ENCODE data around the gene LINS1.
"Not testable (repeated sequence)": the region's sequence is repeated elsewhere in the genome, so short reads cannot be mapped to it uniquely, and the experiment has no call there.

Gene LINS1

DNA sequence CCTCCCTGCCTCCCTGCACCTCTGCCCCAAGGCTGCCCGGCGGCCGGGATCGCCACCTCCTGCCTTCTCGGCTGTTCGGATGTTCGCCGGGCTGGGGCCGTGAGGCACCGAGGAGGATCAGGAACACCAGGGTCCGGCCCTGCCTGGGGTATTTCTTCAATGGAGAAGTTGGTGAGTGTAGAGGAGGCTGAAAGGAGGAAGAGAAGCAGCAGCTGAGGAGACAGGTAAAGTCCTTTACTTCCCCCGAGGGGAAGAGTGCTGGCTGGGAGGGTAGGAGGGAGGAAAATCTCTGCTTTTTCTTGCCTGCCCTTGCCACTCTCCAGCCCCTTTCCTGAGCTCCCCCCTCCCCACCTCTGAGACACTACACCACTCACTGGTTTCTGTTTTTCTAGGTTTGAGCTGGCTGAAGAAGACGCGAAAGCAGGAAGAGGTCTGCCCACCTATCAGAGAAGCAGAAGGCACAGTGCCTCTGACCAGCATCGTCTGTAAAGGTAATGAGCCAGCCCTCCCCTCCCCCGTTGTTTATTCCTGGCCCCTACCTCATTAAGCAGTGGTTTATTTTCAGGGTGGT, 924 bp upstream of the LINS1 start:
- Histone ChIP-seq H3K27ac (ENCODE audit: low read depth, low read length, severe bottlenecking) (peak overlapping the region; percentile 36), H3K4me1 (ENCODE audit: control insufficient read depth, insufficient read depth, low read length, poor library complexity, severe bottlenecking) (peaks cover 7% of the 10 kb centered on the region), H3K4me3 (ENCODE audit: extremely low read depth, insufficient read depth, low read length, poor library complexity, severe bottlenecking) (peak overlapping the region; percentile 83), H3K9me3 (ENCODE audit: control insufficient read depth, low read length) (no peaks in the 10 kb centered on the region), H3K36me3 (ENCODE audit: control insufficient read depth, insufficient read depth, low read length) (peaks cover 14% of the 10 kb centered on the region)
- 0 to 1% methylated on average over 11 to 12 of the region's 16 CpGs for WGBS, 2 experiments (ENCODE audit: insufficient coverage in 2 of 2)

DNA sequence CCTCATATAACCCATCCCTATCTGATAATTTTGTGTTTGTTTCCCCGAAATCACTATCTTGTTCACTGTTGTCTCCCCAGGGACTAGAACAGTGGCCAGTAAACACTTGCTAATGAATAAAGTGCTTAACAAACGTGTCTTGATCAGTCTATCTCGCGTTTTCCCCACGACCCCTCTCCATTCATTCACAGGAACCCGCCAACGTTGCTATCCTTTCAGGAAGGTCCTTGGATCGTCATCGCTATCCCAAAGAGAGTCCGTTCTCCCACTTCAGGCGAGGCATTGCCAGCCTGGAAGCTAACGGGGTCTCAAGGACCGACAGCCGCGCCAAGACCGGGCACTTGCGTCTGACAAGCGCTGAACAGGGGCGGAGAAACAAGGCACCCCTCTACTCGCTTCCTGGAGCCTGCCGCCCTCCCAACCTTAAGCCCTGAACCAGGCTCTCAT, 344 bp downstream of the LINS1 start:
- Histone ChIP-seq H3K36me3 (ENCODE audit: control insufficient read depth, insufficient read depth, low read length) (peaks cover 14% of the 10 kb centered on the region), H3K4me1 (ENCODE audit: control insufficient read depth, insufficient read depth, low read length, poor library complexity, severe bottlenecking) (peaks cover 7% of the 10 kb centered on the region), H3K9me3 (ENCODE audit: control insufficient read depth, low read length) (no peaks in the 10 kb centered on the region), H3K4me3 (ENCODE audit: extremely low read depth, insufficient read depth, low read length, poor library complexity, severe bottlenecking) (peak overlapping the region; percentile 83), H3K27ac (ENCODE audit: low read depth, low read length, severe bottlenecking) (peak overlapping the region; percentile 37)
- 0 to 1% methylated on average over 21 of the region's 21 CpGs for WGBS, 2 experiments (ENCODE audit: insufficient coverage in 2 of 2)

DNA sequence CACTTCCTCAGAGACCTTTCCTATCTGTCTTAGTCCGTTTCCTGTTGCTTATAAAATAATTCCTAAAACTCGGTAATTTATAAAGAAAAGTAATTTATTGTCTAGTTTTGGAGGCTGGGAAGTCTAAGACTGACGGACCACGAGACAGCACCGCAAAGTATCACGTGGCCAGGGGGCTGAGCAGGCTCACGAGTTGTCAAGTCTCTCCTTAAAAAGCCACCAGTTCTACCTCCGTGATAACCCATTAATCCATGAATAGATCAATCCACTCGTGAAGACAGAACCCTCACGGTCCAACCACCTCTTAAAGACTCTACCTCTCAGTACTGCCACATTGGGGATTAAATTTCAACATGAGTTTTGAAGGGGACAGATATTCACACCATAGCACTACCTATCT, 821 bp downstream of the LINS1 start:
- peak overlapping the region; percentile 83 for H3K4me3 ChIP-seq (ENCODE audit: extremely low read depth, insufficient read depth, low read length, poor library complexity, severe bottlenecking)
- peaks cover 7% of the 10 kb centered on the region for H3K4me1 ChIP-seq (ENCODE audit: control insufficient read depth, insufficient read depth, low read length, poor library complexity, severe bottlenecking)
- H3K36me3 ChIP-seq (ENCODE audit: control insufficient read depth, insufficient read depth, low read length): peaks cover 14% of the 10 kb centered on the region
- WGBS, 2 experiments (ENCODE audit: insufficient coverage in 2 of 2): 0 to 4% methylated on average over 5 to 8 of the region's 10 CpGs
- H3K9me3 ChIP-seq (ENCODE audit: control insufficient read depth, low read length): no peaks in the 10 kb centered on the region
- peak overlapping the region; percentile 37 for H3K27ac ChIP-seq (ENCODE audit: low read depth, low read length, severe bottlenecking)

DNA sequence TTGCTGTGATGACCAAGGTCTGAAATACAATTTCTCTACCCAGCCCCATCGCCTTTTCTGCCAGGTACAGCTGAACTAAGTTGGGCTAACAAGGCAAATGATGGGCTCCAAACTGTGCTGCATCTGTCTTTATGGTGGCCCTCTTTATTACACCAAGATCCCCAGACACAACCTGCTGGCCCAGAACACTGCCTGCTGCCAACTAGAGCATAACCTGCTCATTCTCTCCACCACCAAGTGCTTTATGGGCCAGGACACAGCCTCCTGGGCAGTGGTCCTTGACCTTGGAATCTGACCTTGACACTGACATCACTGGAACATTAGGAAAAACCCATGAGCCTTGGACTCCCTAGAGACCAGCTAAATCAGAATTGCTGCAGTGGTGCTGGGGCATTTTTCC, 3.3 kb downstream of the LINS1 start:
- Histone ChIP-seq H3K27ac (ENCODE audit: low read depth, low read length, severe bottlenecking) (no peak overlapping the region), H3K4me1 (ENCODE audit: control insufficient read depth, insufficient read depth, low read length, poor library complexity, severe bottlenecking) (peaks cover 5% of the 10 kb centered on the region), H3K4me3 (ENCODE audit: extremely low read depth, insufficient read depth, low read length, poor library complexity, severe bottlenecking) (no peak overlapping the region), H3K9me3 (ENCODE audit: control insufficient read depth, low read length) (no peaks in the 10 kb centered on the region), H3K36me3 (ENCODE audit: control insufficient read depth, insufficient read depth, low read length) (no peaks in the 10 kb centered on the region)
- WGBS, 2 experiments (ENCODE audit: insufficient coverage in 2 of 2): 100% methylated on average over 1 of the region's 1 CpG

DNA sequence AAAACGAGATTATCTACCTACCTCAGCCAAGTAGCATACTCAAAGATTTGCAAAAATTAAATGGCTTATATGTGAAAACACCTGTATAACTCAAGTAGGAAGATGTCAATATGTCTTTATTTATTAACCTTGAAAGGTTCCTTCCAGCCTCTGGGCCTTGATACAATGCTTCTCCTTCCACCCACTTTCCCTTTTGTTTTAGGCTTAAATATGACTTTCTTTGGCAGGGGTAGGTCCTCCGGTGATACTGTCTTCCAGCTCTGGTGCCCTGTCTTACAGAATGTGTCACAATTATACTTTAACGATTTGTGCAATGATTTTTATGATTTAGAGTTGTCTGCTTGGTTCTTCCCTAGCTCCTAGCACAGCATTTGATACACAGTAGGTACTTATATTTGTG, 4.1 kb downstream of the LINS1 start:
- H3K27ac ChIP-seq (ENCODE audit: low read depth, low read length, severe bottlenecking): no peak overlapping the region
- no peak overlapping the region for H3K4me3 ChIP-seq (ENCODE audit: extremely low read depth, insufficient read depth, low read length, poor library complexity, severe bottlenecking)
- no peaks in the 10 kb centered on the region for H3K4me1 ChIP-seq (ENCODE audit: control insufficient read depth, insufficient read depth, low read length, poor library complexity, severe bottlenecking)
- no CpG with 5 or more reads among the region's 3 CpGs for WGBS, 2 experiments (ENCODE audit: insufficient coverage in 2 of 2)
- no peaks in the 10 kb centered on the region for H3K9me3 ChIP-seq (ENCODE audit: control insufficient read depth, low read length)
- no peaks in the 10 kb centered on the region for H3K36me3 ChIP-seq (ENCODE audit: control insufficient read depth, insufficient read depth, low read length)

DNA sequence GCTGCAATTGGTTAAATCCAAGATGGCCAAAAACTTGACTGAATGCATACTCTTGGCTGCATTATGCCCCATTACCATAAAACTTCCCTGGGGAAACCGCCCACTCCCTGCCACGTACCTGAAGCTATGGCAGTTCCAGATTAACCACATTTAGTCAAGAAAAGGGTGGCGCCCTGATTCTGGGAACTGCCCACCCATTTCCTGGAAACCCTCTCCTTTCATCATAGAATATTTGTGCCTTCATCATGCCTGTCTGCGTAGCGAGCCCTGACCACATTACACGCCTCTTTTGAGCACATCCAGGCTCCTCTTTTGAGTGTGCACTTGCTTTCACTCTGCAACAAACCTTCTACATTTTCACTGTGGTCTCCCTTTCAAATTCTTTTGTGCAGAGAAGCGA, 5.2 kb downstream of the LINS1 start:
- Histone ChIP-seq H3K27ac (ENCODE audit: low read depth, low read length, severe bottlenecking) (no peak overlapping the region), H3K4me1 (ENCODE audit: control insufficient read depth, insufficient read depth, low read length, poor library complexity, severe bottlenecking) (no peaks in the 10 kb centered on the region), H3K4me3 (ENCODE audit: extremely low read depth, insufficient read depth, low read length, poor library complexity, severe bottlenecking) (no peak overlapping the region), H3K9me3 (ENCODE audit: control insufficient read depth, low read length) (peaks cover 1% of the 10 kb centered on the region), H3K36me3 (ENCODE audit: control insufficient read depth, insufficient read depth, low read length) (no peaks in the 10 kb centered on the region)
- whole genome bisulfite sequencing, 2 experiments (ENCODE audit: insufficient coverage in 2 of 2): 96% methylated on average over 7 of the region's 7 CpGs

DNA sequence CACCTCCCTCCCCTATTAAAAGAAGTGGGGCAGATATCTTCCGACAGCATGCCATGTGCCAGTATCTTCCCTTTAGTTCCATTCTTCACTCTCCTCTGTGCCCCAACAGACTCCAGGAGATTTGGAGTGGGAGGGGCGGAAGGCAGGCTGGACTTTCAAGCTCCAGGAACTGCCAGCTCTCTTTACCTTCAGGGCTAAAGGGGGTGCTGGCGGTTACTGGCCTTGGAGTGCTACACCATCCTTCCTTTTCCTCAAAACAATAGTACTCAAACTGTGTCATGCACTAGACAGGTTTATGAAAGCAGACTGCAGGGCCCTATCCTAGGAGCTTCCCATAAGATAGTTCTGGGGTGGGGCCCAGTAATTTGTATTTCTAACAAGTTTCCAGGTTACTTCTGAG, 6.0 kb downstream of the LINS1 start:
- Histone ChIP-seq H3K9me3 (ENCODE audit: control insufficient read depth, low read length) (peaks cover 6% of the 10 kb centered on the region), H3K27ac (ENCODE audit: low read depth, low read length, severe bottlenecking) (no peak overlapping the region), H3K4me3 (ENCODE audit: extremely low read depth, insufficient read depth, low read length, poor library complexity, severe bottlenecking) (no peak overlapping the region), H3K36me3 (ENCODE audit: control insufficient read depth, insufficient read depth, low read length) (no peaks in the 10 kb centered on the region), H3K4me1 (ENCODE audit: control insufficient read depth, insufficient read depth, low read length, poor library complexity, severe bottlenecking) (no peaks in the 10 kb centered on the region)
- WGBS, 2 experiments (ENCODE audit: insufficient coverage in 2 of 2): 93 to 100% methylated on average over 1 to 2 of the region's 3 CpGs

DNA sequence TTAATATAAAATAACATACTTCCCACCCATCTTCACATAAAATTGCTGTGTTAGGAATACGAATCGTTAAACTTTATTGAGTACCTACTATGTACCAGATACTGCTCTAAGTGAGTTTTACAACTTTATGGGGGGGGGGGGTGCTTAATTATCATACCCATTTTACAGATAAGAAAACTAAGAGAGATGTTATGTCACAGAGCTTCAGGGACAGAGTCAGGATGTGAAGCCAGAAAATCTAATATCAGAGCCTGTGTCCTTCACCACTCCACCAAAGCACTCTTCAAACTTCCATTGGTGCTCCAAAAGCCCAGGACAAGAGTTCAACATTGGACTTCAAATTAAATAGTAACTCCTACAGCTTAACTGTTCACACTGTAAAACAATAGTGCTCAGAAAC, 8.6 kb downstream of the LINS1 start:
- peaks cover 29% of the 10 kb centered on the region for H3K9me3 ChIP-seq (ENCODE audit: control insufficient read depth, low read length)
- H3K4me1 ChIP-seq (ENCODE audit: control insufficient read depth, insufficient read depth, low read length, poor library complexity, severe bottlenecking): no peaks in the 10 kb centered on the region
- H3K36me3 ChIP-seq (ENCODE audit: control insufficient read depth, insufficient read depth, low read length): no peaks in the 10 kb centered on the region
- WGBS, 2 experiments (ENCODE audit: insufficient coverage in 2 of 2): no CpG with 5 or more reads among the region's 2 CpGs
- H3K4me3 ChIP-seq (ENCODE audit: extremely low read depth, insufficient read depth, low read length, poor library complexity, severe bottlenecking): no peak overlapping the region
- no peak overlapping the region for H3K27ac ChIP-seq (ENCODE audit: low read depth, low read length, severe bottlenecking)

DNA sequence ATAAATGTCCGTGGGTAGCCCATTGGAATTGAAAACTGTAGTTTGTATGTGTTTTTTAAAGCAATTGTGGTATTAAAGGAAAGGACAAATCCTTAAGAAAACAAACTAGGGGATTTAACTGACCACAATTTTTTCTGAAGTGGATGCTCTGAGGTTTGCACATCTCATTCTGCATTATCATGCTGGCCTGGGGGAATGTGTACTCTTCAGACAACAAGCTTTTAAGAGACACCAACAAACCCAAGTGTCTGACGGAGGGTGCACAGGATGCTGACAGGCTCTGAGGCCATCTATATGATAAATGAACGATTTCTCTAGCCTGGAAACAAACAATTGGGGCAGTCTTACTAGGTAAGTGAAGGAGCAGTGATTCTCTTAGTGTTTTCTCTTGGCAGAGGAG, 9.1 kb downstream of the LINS1 start:
- H3K4me3 ChIP-seq (ENCODE audit: extremely low read depth, insufficient read depth, low read length, poor library complexity, severe bottlenecking): no peak overlapping the region
- H3K9me3 ChIP-seq (ENCODE audit: control insufficient read depth, low read length): peaks cover 32% of the 10 kb centered on the region
- no peak overlapping the region for H3K27ac ChIP-seq (ENCODE audit: low read depth, low read length, severe bottlenecking)
- no peaks in the 10 kb centered on the region for H3K4me1 ChIP-seq (ENCODE audit: control insufficient read depth, insufficient read depth, low read length, poor library complexity, severe bottlenecking)
- no peaks in the 10 kb centered on the region for H3K36me3 ChIP-seq (ENCODE audit: control insufficient read depth, insufficient read depth, low read length)
- WGBS, 2 experiments (ENCODE audit: insufficient coverage in 2 of 2): 86 to 100% methylated on average over 1 to 2 of the region's 3 CpGs

DNA sequence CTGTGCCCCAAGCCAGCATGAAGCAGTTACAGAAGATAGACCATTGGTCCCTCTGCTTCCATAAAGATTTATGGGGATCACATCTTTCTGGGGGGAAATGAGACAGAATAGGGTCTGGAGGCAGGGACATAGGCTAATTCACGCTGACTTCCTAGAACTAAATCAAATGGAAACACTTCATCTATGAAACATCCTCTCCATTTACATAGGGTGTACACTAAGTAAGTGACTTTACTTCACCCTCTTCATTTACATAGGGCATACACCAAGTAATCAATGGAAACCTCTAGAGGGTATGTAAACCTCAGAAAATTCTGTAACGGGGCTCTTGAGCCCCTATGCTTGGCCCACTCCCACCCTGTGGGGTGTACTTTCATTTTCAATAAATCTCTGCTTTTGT, 10.1 kb downstream of the LINS1 start:
- Histone ChIP-seq H3K4me3 (ENCODE audit: extremely low read depth, insufficient read depth, low read length, poor library complexity, severe bottlenecking) (no peak overlapping the region), H3K4me1 (ENCODE audit: control insufficient read depth, insufficient read depth, low read length, poor library complexity, severe bottlenecking) (no peaks in the 10 kb centered on the region), H3K36me3 (ENCODE audit: control insufficient read depth, insufficient read depth, low read length) (no peaks in the 10 kb centered on the region), H3K9me3 (ENCODE audit: control insufficient read depth, low read length) (peaks cover 43% of the 10 kb centered on the region), H3K27ac (ENCODE audit: low read depth, low read length, severe bottlenecking) (no peak overlapping the region)
- WGBS, 2 experiments (ENCODE audit: insufficient coverage in 2 of 2): no CpG with 5 or more reads among the region's 2 CpGs

DNA sequence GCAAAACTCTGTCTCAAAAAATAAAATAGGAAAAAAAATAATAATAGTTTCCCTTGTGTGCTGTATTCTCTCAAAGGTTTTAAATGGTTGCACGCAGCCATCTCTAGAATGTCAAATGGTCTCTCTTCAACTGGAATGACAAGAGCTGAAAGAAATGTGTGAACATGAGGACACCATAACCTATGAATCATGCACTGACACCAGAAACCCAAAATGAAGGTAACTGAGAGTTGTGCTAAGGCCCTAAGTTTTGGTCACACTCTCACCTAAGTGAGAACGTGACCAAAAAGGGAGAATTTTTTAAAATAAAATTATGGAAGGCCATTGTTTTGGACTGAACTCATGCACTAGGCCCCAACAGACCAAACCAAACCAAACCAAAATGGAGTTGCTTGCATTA, 10.8 kb downstream of the LINS1 start:
- not testable (repeated sequence) for H3K36me3 ChIP-seq (ENCODE audit: control insufficient read depth, insufficient read depth, low read length); H3K4me1 ChIP-seq (ENCODE audit: control insufficient read depth, insufficient read depth, low read length, poor library complexity, severe bottlenecking); H3K4me3 ChIP-seq (ENCODE audit: extremely low read depth, insufficient read depth, low read length, poor library complexity, severe bottlenecking); H3K27ac ChIP-seq (ENCODE audit: low read depth, low read length, severe bottlenecking)
- no CpG with 5 or more reads among the region's 2 CpGs for WGBS, 2 experiments (ENCODE audit: insufficient coverage in 2 of 2)
- H3K9me3 ChIP-seq (ENCODE audit: control insufficient read depth, low read length): peaks cover 44% of the 10 kb centered on the region

All from mesodermal cell (in vitro differentiated cells).